ENCODE results near the gene ZFP90.

ZFP90 gene

DNA sequence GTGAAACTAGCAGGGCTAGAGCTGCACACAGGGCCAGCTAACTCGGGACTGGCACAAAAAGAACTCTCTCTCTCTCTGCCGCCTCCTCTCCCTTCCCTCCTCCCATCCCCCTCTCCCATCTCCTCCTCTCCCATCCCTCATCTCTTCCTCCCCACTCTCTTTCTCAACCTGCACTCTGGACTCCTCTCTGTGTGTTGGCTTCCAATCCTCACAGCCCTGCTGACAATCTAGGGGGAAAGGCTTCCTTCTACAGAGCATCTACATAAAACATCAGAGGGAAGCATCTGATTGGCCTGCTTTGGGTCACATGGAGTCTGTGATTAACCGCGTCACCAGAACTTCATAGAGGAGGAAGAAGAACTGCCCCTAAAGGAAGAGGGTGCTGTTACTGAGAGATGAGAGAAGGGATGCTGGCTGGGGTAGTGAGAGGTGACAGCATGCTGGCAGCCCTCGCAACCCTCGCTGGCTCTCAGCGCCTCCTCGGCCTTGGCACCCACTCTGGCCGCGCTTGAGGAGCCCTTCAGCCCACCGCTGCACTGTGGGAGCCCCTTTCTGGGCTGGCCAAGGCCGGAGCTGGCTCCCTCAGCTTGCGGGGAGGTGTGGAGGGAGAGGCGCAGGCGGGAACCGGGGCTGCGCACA, 12.8 kb upstream of the ZFP90 start:
- Histone ChIP-seq H3K27ac (replicated peaks; ENCODE audit: low read length) (no peak overlapping the region), H2BK12ac (ENCODE audit: low read length) (no peak overlapping the region), H3K9ac (ENCODE audit: low read depth, low read length, poor library complexity) (no peak overlapping the region), H3K4me1 (ENCODE audit: control insufficient read depth in 2 of 2, insufficient read depth in 1 of 2, low read depth in 1 of 2, low read length in 2 of 2) (peaks cover 0 to 2% of the 10 kb centered on the region in 2 donors), H2BK5ac (ENCODE audit: low read length) (no peak overlapping the region), H3K27me3 (ENCODE audit: control insufficient read depth in 3 of 3, insufficient read depth in 3 of 3, low read depth in 1 of 3, low read length in 3 of 3) (peaks cover 0 to 8% (median 0%) of the 10 kb centered on the region in 3 experiments), H4K8ac (ENCODE audit: low read depth, low read length) (no peak overlapping the region), H4K91ac (ENCODE audit: low read depth, low read length, poor library complexity) (no peak overlapping the region), H2AK5ac (ENCODE audit: low read depth, low read length) (no peak overlapping the region), H3K4me3 (ENCODE audit: low read length in 2 of 2) (no peak overlapping the region), H2BK120ac (ENCODE audit: low read depth, low read length) (no peak overlapping the region), H3K23ac (ENCODE audit: low read depth, low read length, poor library complexity) (no peak overlapping the region), H3K79me1 (ENCODE audit: low read depth, low read length) (no peaks in the 10 kb centered on the region), H3K9me3 (replicated peaks in 1 of 2; ENCODE audit: control insufficient read depth in 2 of 2, insufficient read depth in 1 of 2, low read depth in 1 of 2, low read length in 2 of 2) (peaks cover 3 to 15% of the 10 kb centered on the region in 2 donors), H3K14ac (ENCODE audit: low read length) (no peak overlapping the region), H3K4ac (ENCODE audit: low read length) (no peak overlapping the region), H3K36me3 (replicated peaks in 1 of 2; ENCODE audit: control insufficient read depth in 2 of 2, insufficient read depth in 2 of 2, low read length in 2 of 2) (no peaks in the 10 kb centered on the region), H3K18ac (ENCODE audit: low read length) (no peak overlapping the region), H2AFZ (ENCODE audit: low read length) (no peak overlapping the region), H2BK15ac (ENCODE audit: low read length) (no peak overlapping the region), H3K4me2 (ENCODE audit: insufficient read depth, low read length, poor library complexity, severe bottlenecking) (no peak overlapping the region)
- WGBS, 2 donors (ENCODE audit: extremely low coverage in 2 of 2, insufficient read length in 2 of 2, insufficient replicate concordance in 1 of 2) = no CpG with 5 or more reads among the region's 17 CpGs
- DNase-seq (ENCODE audit: low spot score) = no peak

DNA sequence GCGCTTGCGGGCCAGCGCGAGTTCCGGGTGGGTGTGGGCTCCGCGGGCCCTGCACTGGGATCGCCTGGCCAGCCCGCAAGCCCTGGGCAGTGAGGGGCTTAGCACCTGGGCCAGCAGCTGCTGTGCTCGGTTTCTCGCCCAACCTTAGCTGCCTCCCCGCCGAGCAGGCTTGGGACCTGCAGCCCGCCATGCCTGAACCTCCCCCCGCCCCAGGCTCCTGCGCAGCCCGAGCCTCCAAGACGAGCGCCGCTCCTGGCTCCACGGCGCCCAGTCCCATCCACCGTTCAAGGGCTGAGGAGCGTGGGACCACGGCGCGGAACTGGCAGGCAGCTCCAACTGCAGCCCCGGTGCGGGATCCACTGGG, 12.3 kb upstream of the ZFP90 start:
- Histone ChIP-seq H3K4me1 (ENCODE audit: control insufficient read depth in 2 of 2, insufficient read depth in 1 of 2, low read depth in 1 of 2, low read length in 2 of 2) (peaks cover 0 to 2% of the 10 kb centered on the region in 2 donors), H3K9ac (ENCODE audit: low read depth, low read length, poor library complexity) (no peak overlapping the region), H3K36me3 (replicated peaks in 1 of 2; ENCODE audit: control insufficient read depth in 2 of 2, insufficient read depth in 2 of 2, low read length in 2 of 2) (no peaks in the 10 kb centered on the region), H2AK5ac (ENCODE audit: low read depth, low read length) (no peak overlapping the region), H3K4me2 (ENCODE audit: insufficient read depth, low read length, poor library complexity, severe bottlenecking) (no peak overlapping the region), H3K18ac (ENCODE audit: low read length) (no peak overlapping the region), H3K4ac (ENCODE audit: low read length) (no peak overlapping the region), H3K27me3 (ENCODE audit: control insufficient read depth in 3 of 3, insufficient read depth in 3 of 3, low read depth in 1 of 3, low read length in 3 of 3) (peaks cover 0 to 8% (median 0%) of the 10 kb centered on the region in 3 experiments), H3K27ac (replicated peaks; ENCODE audit: low read length) (no peak overlapping the region), H3K9me3 (replicated peaks in 1 of 2; ENCODE audit: control insufficient read depth in 2 of 2, insufficient read depth in 1 of 2, low read depth in 1 of 2, low read length in 2 of 2) (peaks cover 3 to 15% of the 10 kb centered on the region in 2 donors), H2BK120ac (ENCODE audit: low read depth, low read length) (no peak overlapping the region), H4K8ac (ENCODE audit: low read depth, low read length) (peak overlapping the region; percentile 57), H3K23ac (ENCODE audit: low read depth, low read length, poor library complexity) (no peak overlapping the region), H2BK5ac (ENCODE audit: low read length) (no peak overlapping the region), H3K79me1 (ENCODE audit: low read depth, low read length) (no peaks in the 10 kb centered on the region), H3K14ac (ENCODE audit: low read length) (no peak overlapping the region), H4K91ac (ENCODE audit: low read depth, low read length, poor library complexity) (no peak overlapping the region), H2BK12ac (ENCODE audit: low read length) (no peak overlapping the region), H2AFZ (ENCODE audit: low read length) (no peak overlapping the region), H3K4me3 (ENCODE audit: low read length in 2 of 2) (no peak overlapping the region), H2BK15ac (ENCODE audit: low read length) (no peak overlapping the region)
- no CpG with 5 or more reads among the region's 29 CpGs for WGBS, 2 donors (ENCODE audit: extremely low coverage in 2 of 2, insufficient read length in 2 of 2, insufficient replicate concordance in 1 of 2)
- no peak for DNase-seq (ENCODE audit: low spot score)

DNA sequence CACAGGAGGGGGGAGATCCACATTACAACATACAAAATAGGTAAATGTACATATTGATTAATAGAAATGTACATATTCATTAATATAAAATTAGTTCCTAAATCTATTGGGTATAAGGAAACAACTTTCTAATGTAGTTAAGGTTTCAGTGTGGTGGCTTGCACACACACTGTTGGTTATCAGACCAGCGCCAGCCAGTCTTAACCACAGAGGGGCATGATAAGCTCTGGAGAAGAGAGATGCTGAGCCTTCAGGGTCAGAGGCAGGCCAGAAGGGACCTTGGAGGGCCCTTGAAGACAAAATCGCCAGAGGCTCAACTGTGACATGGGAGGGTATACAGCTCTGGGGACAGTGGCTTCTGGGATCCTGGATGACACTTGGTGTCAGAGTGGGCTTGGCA, 10.9 kb upstream of the ZFP90 start:
- DNase-seq (ENCODE audit: low spot score) = no peak
- Histone ChIP-seq H4K8ac (ENCODE audit: low read depth, low read length) (no peak overlapping the region), H2AFZ (ENCODE audit: low read length) (no peak overlapping the region), H3K79me1 (ENCODE audit: low read depth, low read length) (no peaks in the 10 kb centered on the region), H3K4ac (ENCODE audit: low read length) (no peak overlapping the region), H3K18ac (ENCODE audit: low read length) (no peak overlapping the region), H3K14ac (ENCODE audit: low read length) (no peak overlapping the region), H2BK5ac (ENCODE audit: low read length) (no peak overlapping the region), H3K36me3 (replicated peaks in 1 of 2; ENCODE audit: control insufficient read depth in 2 of 2, insufficient read depth in 2 of 2, low read length in 2 of 2) (no peaks in the 10 kb centered on the region), H3K23ac (ENCODE audit: low read depth, low read length, poor library complexity) (no peak overlapping the region), H3K9me3 (replicated peaks in 1 of 2; ENCODE audit: control insufficient read depth in 2 of 2, insufficient read depth in 1 of 2, low read depth in 1 of 2, low read length in 2 of 2) (peaks cover 3 to 15% of the 10 kb centered on the region in 2 donors), H2BK120ac (ENCODE audit: low read depth, low read length) (no peak overlapping the region), H3K27me3 (ENCODE audit: control insufficient read depth in 3 of 3, insufficient read depth in 3 of 3, low read depth in 1 of 3, low read length in 3 of 3) (peaks cover 0 to 8% (median 0%) of the 10 kb centered on the region in 3 experiments), H2BK12ac (ENCODE audit: low read length) (no peak overlapping the region), H4K91ac (ENCODE audit: low read depth, low read length, poor library complexity) (no peak overlapping the region), H3K4me1 (ENCODE audit: control insufficient read depth in 2 of 2, insufficient read depth in 1 of 2, low read depth in 1 of 2, low read length in 2 of 2) (peaks cover 0 to 2% of the 10 kb centered on the region in 2 donors), H3K9ac (ENCODE audit: low read depth, low read length, poor library complexity) (no peak overlapping the region), H3K4me3 (ENCODE audit: low read length in 2 of 2) (no peak overlapping the region), H2BK15ac (ENCODE audit: low read length) (no peak overlapping the region), H3K4me2 (ENCODE audit: insufficient read depth, low read length, poor library complexity, severe bottlenecking) (no peak overlapping the region), H3K27ac (replicated peaks; ENCODE audit: low read length) (no peak overlapping the region), H2AK5ac (ENCODE audit: low read depth, low read length) (no peak overlapping the region)
- no CpG with 5 or more reads among the region's 2 CpGs for WGBS, 2 donors (ENCODE audit: extremely low coverage in 2 of 2, insufficient read length in 2 of 2, insufficient replicate concordance in 1 of 2)

- Histone ChIP-seq H2AFZ (ENCODE audit: low read length) (peak overlapping the region; percentile 76), H2AK5ac (ENCODE audit: low read depth, low read length) (no peak overlapping the region), H3K79me1 (ENCODE audit: low read depth, low read length) (no peaks in the 10 kb centered on the region), H3K14ac (ENCODE audit: low read length) (no peak overlapping the region), H4K8ac (ENCODE audit: low read depth, low read length) (no peak overlapping the region), H3K9me3 (replicated peaks in 1 of 2; ENCODE audit: control insufficient read depth in 2 of 2, insufficient read depth in 1 of 2, low read depth in 1 of 2, low read length in 2 of 2) (peaks cover 3 to 20% of the 10 kb centered on the region in 2 donors), H3K9ac (ENCODE audit: low read depth, low read length, poor library complexity) (no peak overlapping the region), H4K91ac (ENCODE audit: low read depth, low read length, poor library complexity) (no peak overlapping the region), H3K27me3 (ENCODE audit: control insufficient read depth in 3 of 3, insufficient read depth in 3 of 3, low read depth in 1 of 3, low read length in 3 of 3) (peaks cover 0 to 8% (median 0%) of the 10 kb centered on the region in 3 experiments), H3K18ac (ENCODE audit: low read length) (no peak overlapping the region), H3K27ac (replicated peaks; ENCODE audit: low read length) (no peak overlapping the region), H3K4ac (ENCODE audit: low read length) (no peak overlapping the region), H3K4me3 (ENCODE audit: low read length in 2 of 2) (no peak overlapping the region), H3K36me3 (replicated peaks in 1 of 2; ENCODE audit: control insufficient read depth in 2 of 2, insufficient read depth in 2 of 2, low read length in 2 of 2) (no peaks in the 10 kb centered on the region), H3K4me1 (ENCODE audit: control insufficient read depth in 2 of 2, insufficient read depth in 1 of 2, low read depth in 1 of 2, low read length in 2 of 2) (peaks cover 0 to 2% of the 10 kb centered on the region in 2 donors), H3K4me2 (ENCODE audit: insufficient read depth, low read length, poor library complexity, severe bottlenecking) (no peak overlapping the region), H2BK5ac (ENCODE audit: low read length) (no peak overlapping the region), H2BK15ac (ENCODE audit: low read length) (no peak overlapping the region), H3K23ac (ENCODE audit: low read depth, low read length, poor library complexity) (no peak overlapping the region), H2BK120ac (ENCODE audit: low read depth, low read length) (no peak overlapping the region), H2BK12ac (ENCODE audit: low read length) (no peak overlapping the region)
- DNase-seq (ENCODE audit: low spot score) = peak; percentile 80
- WGBS, 2 donors (ENCODE audit: extremely low coverage in 2 of 2, insufficient read length in 2 of 2, insufficient replicate concordance in 1 of 2) = no CpG with 5 or more reads among the region's 29 CpGs
Measured at GRCh38 chr16:68528686-68529379, 10.3 kb upstream of the ZFP90 start.

Measured in neuronal stem cell (in vitro differentiated cells).